Keratinocyte (primary cell): ENCODE results near the gene KRTAP6-2. TPM values are rescaled to one million over a fixed set of nuclear protein-coding genes. Genes with fewer than 3 reads are reported as not detected.

Source experiments
- DNase-seq: peaks from one replicate; pipeline ENCODE4 v3.0.0-alpha.2; 2011; ENCODE audit warnings: low read depth, missing footprints, low spot score
- FAIRE-seq: peaks from 2 replicates; lab custom pipeline; 2011; peaks lifted over from hg19 to GRCh38; lab: Jason Lieb, UNC
- H2AFZ ChIP-seq: 2 replicates; pipeline ENCODE4 v1.6.0; 2012; ENCODE audit warnings: low read length, control low read depth, inconsistent platforms; ENCODE audit not compliant: control insufficient read depth
- H3K27ac ChIP-seq: 2 replicates; pipeline ENCODE4 v1.5.1; 2011; ENCODE audit warnings: low read length; ENCODE audit not compliant: control insufficient read depth, insufficient read depth
- H3K27me3 ChIP-seq: 3 replicates; pipeline ENCODE4 v1.6.0; 2011; ENCODE audit warnings: low read length; ENCODE audit not compliant: control insufficient read depth, insufficient read depth; ENCODE audit errors: extremely low read depth
- H3K36me3 ChIP-seq, 2 experiments: 2 replicates in 1 of 2; 3 replicates in 1 of 2; pipeline ENCODE4 v1.5.1; 2011; ENCODE audit warnings: low read length in 2 of 2, mild to moderate bottlenecking in 1 of 2; ENCODE audit not compliant: control insufficient read depth in 2 of 2, insufficient read depth in 2 of 2; ENCODE audit errors: extremely low read depth in 1 of 2
- H3K4me1 ChIP-seq: 3 replicates; pipeline ENCODE4 v1.5.1; 2011; ENCODE audit warnings: low read length; ENCODE audit not compliant: control insufficient read depth, insufficient read depth; ENCODE audit errors: extremely low read depth
- H3K4me2 ChIP-seq: 3 replicates; pipeline ENCODE4 v1.6.0; 2011; ENCODE audit warnings: low read depth, low read length; ENCODE audit not compliant: control insufficient read depth, insufficient read depth; ENCODE audit errors: extremely low read depth
- H3K4me3 ChIP-seq, 3 experiments: fragments of 200-600 bp in 1 of 3; sonication (generic) in 1 of 3; 2 replicates in 2 of 3; 3 replicates in 1 of 3; pipeline ENCODE4 v1.5.1; 2011 to 2016; ENCODE audit warnings: low read length in 3 of 3, mild to moderate bottlenecking in 3 of 3, control low read depth in 2 of 3, inconsistent platforms in 1 of 3, low read depth in 1 of 3, mixed read lengths in 1 of 3, mixed run types in 1 of 3, moderate library complexity in 1 of 3; ENCODE audit not compliant: control insufficient read depth in 2 of 3, insufficient read depth in 2 of 3; ENCODE audit errors: extremely low read depth in 1 of 3
- H3K79me2 ChIP-seq: 2 replicates; pipeline ENCODE4 v1.6.0; 2012; ENCODE audit warnings: low read length; ENCODE audit not compliant: control insufficient read depth, insufficient read depth
- H3K9ac ChIP-seq: 3 replicates; pipeline ENCODE4 v1.6.0; 2011; ENCODE audit warnings: low read length; ENCODE audit not compliant: control insufficient read depth, insufficient read depth; ENCODE audit errors: extremely low read depth
- H3K9me1 ChIP-seq: 3 replicates; pipeline ENCODE4 v1.6.0; 2011; ENCODE audit warnings: low read length; ENCODE audit not compliant: control insufficient read depth, insufficient read depth; ENCODE audit errors: extremely low read depth
- H3K9me3 ChIP-seq: 2 replicates; pipeline ENCODE4 v1.5.1; 2012; ENCODE audit warnings: low read depth, low read length; ENCODE audit not compliant: control insufficient read depth
- H4K20me1 ChIP-seq: 3 replicates; pipeline ENCODE4 v1.6.0; 2011; ENCODE audit warnings: low read length; ENCODE audit not compliant: control insufficient read depth, insufficient read depth; ENCODE audit errors: extremely low read depth
- EZH2 ChIP-seq: IDR thresholded peaks from one replicate; pipeline ENCODE4 v1.6.1; 2012; ENCODE audit warnings: inconsistent platforms, mild to moderate bottlenecking, low read length, moderate library complexity
- dilution Hi-C: fragments of 300-500 bp; cut with MboI; formaldehyde crosslinking; loops from one replicate; pipeline ENCODE4 v1.7.0; 2020; ENCODE audit warnings: low sequenced_read_pairs; ENCODE audit not compliant: extremely low pct_ligation_motif_present
- polyA plus RNA-seq, 5 experiments: library from polyadenylated mRNA; depleted of rRNA in 3 of 5; stranded (reverse) in 3 of 5; stranded (forward) in 1 of 5; unstranded in 1 of 5; fragments of >200 nt; gene quantifications; 1 replicate in 1 of 5; 2 replicates in 3 of 5; 3 replicates in 1 of 5; pipeline versions ENCODE4 v1.2.1 to v1.2.3, GENCODE V29; 2011 to 2012; ENCODE audit warnings: missing spikeins in 2 of 5, low read depth in 1 of 5, low replicate concordance in 1 of 5
- TF ChIP-seq, protein P1 (sequence below), 3 experiments: IDR thresholded peaks in 1 of 3; conservative IDR thresholded peaks in 1 of 3; optimal IDR thresholded peaks in 1 of 3; 2 replicates in 2 of 3; 3 replicates in 1 of 3; pipeline versions ENCODE3 to v1.5.1; 2011; ENCODE audit warnings: low read length in 3 of 3, mild to moderate bottlenecking in 3 of 3, moderate library complexity in 2 of 3, control low read depth in 1 of 3, inconsistent platforms in 1 of 3; ENCODE audit not compliant: insufficient read depth in 2 of 3; ENCODE audit errors: extremely low read depth in 1 of 3

KRTAP6-2 gene
- polyA plus RNA-seq, 1 donor (not counting 4 experiments of a cell fraction or from before 2014, with no cell fraction given): not detected

DNA sequence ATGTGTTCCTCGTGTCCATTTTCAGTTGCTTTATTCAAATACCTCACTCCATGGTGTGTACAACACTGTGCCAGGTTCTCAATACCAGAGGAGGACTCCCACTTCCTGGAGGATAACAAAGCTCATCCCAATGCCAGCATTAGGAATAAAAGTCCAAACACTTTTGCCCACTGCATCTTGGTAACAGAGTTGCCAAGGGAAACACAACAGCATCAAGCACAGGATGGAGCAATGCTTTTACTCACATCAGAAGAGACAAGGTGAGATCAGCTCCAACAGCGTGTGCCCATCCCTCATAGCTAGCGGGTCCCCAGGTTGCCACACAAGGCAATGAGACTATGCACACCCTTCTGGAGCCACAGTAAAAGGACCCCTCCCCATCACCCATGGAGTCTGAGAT is 24.7 kb upstream of the KRTAP6-2 start:
- Histone ChIP-seq H2AFZ (no peak overlapping the region), H4K20me1 (no peaks in the 10 kb centered on the region), H3K4me2 (no peak overlapping the region), H3K4me1 (no peaks in the 10 kb centered on the region), H3K27ac (no peak overlapping the region), H3K9me3 (no peaks in the 10 kb centered on the region), H3K4me3 (no peak overlapping the region), H3K36me3 (no peaks in the 10 kb centered on the region), H3K27me3 (no peaks in the 10 kb centered on the region), H3K9me1 (no peaks in the 10 kb centered on the region), H3K9ac (no peak overlapping the region), H3K79me2 (no peaks in the 10 kb centered on the region)
- DNase-seq (no peak), FAIRE-seq (no peak)
- TF ChIP-seq, protein P1, sequence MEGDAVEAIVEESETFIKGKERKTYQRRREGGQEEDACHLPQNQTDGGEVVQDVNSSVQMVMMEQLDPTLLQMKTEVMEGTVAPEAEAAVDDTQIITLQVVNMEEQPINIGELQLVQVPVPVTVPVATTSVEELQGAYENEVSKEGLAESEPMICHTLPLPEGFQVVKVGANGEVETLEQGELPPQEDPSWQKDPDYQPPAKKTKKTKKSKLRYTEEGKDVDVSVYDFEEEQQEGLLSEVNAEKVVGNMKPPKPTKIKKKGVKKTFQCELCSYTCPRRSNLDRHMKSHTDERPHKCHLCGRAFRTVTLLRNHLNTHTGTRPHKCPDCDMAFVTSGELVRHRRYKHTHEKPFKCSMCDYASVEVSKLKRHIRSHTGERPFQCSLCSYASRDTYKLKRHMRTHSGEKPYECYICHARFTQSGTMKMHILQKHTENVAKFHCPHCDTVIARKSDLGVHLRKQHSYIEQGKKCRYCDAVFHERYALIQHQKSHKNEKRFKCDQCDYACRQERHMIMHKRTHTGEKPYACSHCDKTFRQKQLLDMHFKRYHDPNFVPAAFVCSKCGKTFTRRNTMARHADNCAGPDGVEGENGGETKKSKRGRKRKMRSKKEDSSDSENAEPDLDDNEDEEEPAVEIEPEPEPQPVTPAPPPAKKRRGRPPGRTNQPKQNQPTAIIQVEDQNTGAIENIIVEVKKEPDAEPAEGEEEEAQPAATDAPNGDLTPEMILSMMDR (optimal IDR thresholded peaks at IDR 0.05 in 1 of 3, IDR thresholded peaks at IDR 0.05 in 1 of 3, conservative IDR thresholded peaks at IDR 0.05 in 1 of 3; ENCODE audit: extremely low read depth in 1 of 3, insufficient read depth in 2 of 3, low read length in 3 of 3): no peak
- no peak for TF ChIP-seq EZH2
- dilution Hi-C loops: no loop called here

DNA sequence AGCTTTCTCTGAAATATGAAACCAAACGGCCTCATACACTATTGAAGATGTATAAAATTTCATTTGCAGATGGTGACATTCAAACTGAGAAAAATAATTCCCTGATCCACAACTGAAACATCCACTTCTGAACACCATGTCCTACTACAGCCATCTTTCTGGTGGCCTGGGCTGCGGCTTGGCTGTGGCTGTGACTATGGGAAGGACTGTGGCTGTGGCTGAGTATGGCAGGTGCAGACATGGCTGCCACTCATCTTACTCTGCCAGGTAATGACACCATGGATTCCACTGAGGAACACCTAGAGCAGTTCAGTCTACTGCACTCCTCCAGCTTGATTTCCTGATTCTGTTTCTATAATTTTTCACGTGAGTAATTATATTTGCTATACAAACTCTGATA is 21.8 kb upstream of the KRTAP6-2 start, which contains the start of gene KRTAP20-4:
KRTAP20-4 (plus strand) TSS at position 106 of the 400 bp plus-strand sequence.
- no peak within 1 kb of the TSS for H2AFZ ChIP-seq

DNA sequence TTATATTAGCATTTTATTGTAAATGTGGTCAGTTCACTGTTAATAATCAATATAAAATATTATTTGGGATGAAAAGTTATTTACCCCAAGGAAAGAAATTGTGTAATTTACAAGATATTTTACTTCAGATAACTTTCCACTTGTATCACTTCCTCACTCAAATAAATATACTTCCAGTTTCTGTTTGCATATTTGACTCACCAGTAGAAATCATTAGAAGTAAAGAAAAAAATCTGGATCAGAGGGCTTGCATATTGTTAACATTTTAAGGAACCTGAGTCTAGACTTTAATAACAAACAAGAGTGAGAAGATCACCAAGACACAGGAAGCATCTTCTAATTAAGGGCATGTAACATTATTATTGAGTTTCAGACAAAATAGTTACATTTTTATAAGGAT is 21.4 kb upstream of the KRTAP6-2 start:
- Histone ChIP-seq H3K36me3 (no peaks in the 10 kb centered on the region), H3K4me1 (no peaks in the 10 kb centered on the region), H2AFZ (no peak overlapping the region), H3K9ac (no peak overlapping the region), H3K79me2 (no peaks in the 10 kb centered on the region), H3K27me3 (no peaks in the 10 kb centered on the region), H3K9me1 (no peaks in the 10 kb centered on the region), H3K27ac (no peak overlapping the region), H4K20me1 (no peaks in the 10 kb centered on the region), H3K4me3 (no peak overlapping the region), H3K9me3 (no peaks in the 10 kb centered on the region), H3K4me2 (no peak overlapping the region)
- dilution Hi-C loops: no loop called here
- FAIRE-seq: no peak
- no peak for DNase-seq
- no peak for TF ChIP-seq EZH2
- TF ChIP-seq, protein P1 (optimal IDR thresholded peaks at IDR 0.05 in 1 of 3, IDR thresholded peaks at IDR 0.05 in 1 of 3, conservative IDR thresholded peaks at IDR 0.05 in 1 of 3; ENCODE audit: extremely low read depth in 1 of 3, insufficient read depth in 2 of 3, low read length in 3 of 3): no peak

More for the DNA sequence above, 21.8 kb upstream of the KRTAP6-2 start, which contains the start of gene KRTAP20-4:
- H3K9me3 ChIP-seq: no peaks in the 10 kb centered on the region
- no peaks in the 10 kb centered on the region for H3K27me3 ChIP-seq
- H3K79me2 ChIP-seq: no peaks in the 10 kb centered on the region
- TF ChIP-seq EZH2: no peak
- no peak within 1 kb of the TSS for H3K4me2 ChIP-seq
- no peak for FAIRE-seq
- H4K20me1 ChIP-seq: no peaks in the 10 kb centered on the region
- DNase-seq: no peak
- no peak within 1 kb of the TSS for H3K4me3 ChIP-seq
- no peak within 1 kb of the TSS for H3K27ac ChIP-seq
- H3K4me1 ChIP-seq: no peaks in the 10 kb centered on the region
- no peaks in the 10 kb centered on the region for H3K9me1 ChIP-seq
- dilution Hi-C loops: no loop called here
- H3K9ac ChIP-seq: no peak within 1 kb of the TSS
- H3K36me3 ChIP-seq: no peaks in the 10 kb centered on the region
